ENCODE measurements around the gene MCTS1.
"Not testable (repeated sequence)": the region's sequence is repeated elsewhere in the genome, so short reads cannot be mapped to it uniquely, and the experiment has no call there.

DNA sequence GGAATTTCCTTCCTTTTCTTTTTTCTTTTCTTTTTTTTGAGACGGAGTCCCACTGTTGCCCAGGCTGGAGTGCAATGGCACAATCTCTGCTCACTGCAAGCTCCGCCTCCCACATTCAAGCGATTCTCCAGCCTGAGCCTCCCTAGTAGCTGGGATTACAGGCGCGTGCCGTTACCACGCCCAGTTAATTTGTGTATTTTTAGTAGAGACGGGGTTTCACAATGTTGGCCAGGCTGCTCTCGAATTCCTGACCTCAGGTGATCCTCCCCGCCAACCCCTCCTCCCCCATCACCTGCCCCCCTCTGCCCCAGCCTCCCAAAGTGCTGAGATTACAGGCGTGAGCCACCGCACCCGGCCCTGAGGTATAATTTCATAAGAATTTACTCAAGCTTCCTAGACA is 30.1 kb upstream of the MCTS1 start:
- TF ChIP-seq, protein P1, sequence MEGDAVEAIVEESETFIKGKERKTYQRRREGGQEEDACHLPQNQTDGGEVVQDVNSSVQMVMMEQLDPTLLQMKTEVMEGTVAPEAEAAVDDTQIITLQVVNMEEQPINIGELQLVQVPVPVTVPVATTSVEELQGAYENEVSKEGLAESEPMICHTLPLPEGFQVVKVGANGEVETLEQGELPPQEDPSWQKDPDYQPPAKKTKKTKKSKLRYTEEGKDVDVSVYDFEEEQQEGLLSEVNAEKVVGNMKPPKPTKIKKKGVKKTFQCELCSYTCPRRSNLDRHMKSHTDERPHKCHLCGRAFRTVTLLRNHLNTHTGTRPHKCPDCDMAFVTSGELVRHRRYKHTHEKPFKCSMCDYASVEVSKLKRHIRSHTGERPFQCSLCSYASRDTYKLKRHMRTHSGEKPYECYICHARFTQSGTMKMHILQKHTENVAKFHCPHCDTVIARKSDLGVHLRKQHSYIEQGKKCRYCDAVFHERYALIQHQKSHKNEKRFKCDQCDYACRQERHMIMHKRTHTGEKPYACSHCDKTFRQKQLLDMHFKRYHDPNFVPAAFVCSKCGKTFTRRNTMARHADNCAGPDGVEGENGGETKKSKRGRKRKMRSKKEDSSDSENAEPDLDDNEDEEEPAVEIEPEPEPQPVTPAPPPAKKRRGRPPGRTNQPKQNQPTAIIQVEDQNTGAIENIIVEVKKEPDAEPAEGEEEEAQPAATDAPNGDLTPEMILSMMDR (IDR thresholded peaks at IDR 0.05; ENCODE audit: low read depth, low read length) = not testable (repeated sequence)
- not testable (repeated sequence) for TF ChIP-seq POLR2A (IDR thresholded peaks at IDR 0.05; ENCODE audit: extremely low read depth, insufficient read length); MYC (IDR thresholded peaks at IDR 0.05; ENCODE audit: low read depth, low read length)
- TF ChIP-seq, protein P2, sequence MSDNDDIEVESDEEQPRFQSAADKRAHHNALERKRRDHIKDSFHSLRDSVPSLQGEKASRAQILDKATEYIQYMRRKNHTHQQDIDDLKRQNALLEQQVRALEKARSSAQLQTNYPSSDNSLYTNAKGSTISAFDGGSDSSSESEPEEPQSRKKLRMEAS (IDR thresholded peaks at IDR 0.05; ENCODE audit: low read depth, low read length) = not testable (repeated sequence)
